GM19438 (cell line): ENCODE measurements around the gene NTRK1.

Source experiments
- ATAC-seq: cut with Tn5 transposase; IDR thresholded peaks from one replicate; pipeline ENCODE4 v1.9.1; 2021; ENCODE audit warnings: low read depth; ENCODE audit not compliant: unreplicated experiment

The NTRK1 gene

DNA sequence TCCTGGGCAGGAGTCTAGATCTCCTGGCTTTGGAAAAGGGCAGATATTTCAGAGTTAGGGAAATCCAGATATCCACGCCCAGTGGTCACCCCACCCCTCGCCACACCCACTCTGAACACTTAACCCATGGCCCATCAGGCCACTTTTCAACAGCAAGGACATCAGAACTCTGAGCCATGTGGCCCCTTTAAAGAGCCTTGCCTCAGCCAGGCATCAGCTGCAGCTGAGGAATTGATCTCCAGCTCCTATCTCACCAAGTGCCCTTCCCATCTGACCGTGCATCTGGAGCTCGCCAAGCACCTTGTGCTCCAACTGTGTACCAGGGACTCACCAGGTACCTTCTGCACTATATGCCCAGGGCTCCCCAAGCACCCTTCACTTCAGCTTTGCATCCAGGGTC, 23.8 kb upstream of the NTRK1 start:
- no peak for ATAC-seq

DNA sequence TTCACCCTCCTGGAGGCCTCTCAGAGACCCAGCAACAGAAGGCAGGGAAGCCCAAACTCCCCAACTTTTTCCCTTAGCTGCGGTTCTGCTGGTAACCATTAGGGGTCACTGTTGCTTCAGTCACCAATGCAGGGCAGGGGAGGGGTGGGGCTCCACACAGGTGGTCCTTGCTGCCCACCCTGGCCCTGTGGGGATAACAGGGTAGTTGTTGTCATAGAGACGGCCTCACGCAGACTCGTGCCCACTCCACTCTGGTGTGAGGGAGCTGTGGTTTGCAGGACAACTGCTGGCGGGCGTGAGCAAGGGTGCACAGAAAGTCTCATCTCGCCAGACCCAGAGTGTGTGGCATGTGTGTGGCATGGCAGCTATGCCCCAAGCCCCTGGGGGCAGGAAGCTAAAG, 21.7 kb upstream of the NTRK1 start:
- no peak for ATAC-seq

DNA sequence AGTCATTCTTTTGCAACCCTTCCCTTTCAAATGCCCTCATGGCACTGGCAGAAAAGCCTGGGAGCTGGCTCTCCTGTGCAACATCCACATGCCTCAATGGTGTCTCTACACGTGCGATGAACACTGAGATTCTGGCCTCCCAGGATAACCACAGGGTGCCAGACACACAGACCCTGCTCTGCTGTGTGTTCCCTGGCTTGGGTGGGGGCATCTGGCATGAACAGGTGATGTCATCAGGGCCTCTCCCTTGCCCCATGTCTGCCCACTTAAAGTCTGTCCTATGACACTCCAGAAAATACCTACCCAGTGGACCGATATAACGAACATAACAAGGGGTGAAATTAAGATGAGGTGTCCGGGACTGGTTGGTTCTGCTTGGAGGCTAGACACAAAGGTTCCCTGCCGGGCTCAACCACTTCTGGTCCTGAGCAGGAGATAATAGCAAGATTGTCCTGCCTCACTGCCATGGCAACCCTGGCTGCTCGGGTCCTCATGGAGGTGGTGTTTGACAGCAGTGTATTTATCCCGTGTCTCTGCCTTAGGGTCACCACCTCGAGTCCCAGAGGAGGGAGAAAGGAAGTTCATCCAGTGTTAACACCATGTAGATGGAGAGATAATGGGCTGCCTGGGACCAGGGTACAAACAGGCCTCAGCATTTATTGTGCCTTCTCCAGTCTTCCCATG, 21.1 kb upstream of the NTRK1 start:
- no peak for ATAC-seq

DNA sequence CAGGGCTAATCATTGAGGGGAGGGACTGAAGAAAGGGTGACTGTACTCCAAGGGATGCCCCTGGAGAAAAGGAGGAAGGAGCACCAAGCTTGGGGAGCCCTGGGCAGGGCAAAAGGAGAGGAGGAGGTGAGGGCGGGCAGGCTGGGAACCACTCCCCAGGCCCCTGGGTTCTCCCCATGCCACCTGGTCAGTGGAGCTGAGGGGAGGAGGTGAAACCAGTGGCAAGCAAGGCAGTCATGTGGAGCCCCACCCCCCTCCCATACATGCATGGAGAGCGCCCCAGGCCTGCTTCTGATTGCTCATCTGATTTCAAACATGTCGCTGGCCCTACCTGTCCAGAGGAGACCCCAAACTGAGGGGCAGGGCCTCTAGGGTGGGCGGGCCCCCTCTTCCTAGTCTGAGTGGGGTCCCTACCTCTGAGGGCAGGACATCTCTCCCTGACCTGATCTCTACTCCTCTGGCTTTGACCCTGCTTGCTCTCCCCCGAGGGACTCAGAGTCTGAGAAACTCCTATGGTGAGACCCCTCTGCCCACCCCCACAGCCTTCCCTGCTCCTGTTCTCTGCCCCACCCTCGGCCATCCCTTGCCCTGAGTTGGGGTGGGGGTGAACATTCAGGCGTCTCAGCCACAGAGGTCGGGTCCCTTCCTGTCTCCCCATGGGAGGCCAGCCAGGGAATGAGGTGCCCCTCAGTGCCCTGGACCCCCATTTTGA, 20.3 kb upstream of the NTRK1 start:
- ATAC-seq, result no peak

DNA sequence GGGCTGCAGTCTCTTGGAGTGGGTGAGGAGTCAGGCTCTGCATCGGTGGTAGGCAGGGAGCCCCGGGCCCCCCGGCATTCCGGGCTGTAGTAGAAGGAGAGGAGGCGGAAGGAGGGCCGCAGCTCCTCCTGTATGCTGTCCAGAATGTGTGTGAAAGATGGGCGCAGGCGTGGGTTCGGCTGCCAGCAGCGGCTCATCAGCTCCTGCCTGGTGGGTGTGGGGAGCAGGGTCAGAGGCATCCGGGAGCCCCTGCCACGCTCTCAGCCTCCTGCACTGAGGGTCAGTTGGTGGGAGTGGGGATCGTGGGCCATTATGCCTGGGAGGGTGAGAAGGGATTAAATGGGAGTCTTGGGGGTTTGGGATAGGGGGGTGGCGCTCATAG, 19.8 kb upstream of the NTRK1 start:
- no peak for ATAC-seq

DNA sequence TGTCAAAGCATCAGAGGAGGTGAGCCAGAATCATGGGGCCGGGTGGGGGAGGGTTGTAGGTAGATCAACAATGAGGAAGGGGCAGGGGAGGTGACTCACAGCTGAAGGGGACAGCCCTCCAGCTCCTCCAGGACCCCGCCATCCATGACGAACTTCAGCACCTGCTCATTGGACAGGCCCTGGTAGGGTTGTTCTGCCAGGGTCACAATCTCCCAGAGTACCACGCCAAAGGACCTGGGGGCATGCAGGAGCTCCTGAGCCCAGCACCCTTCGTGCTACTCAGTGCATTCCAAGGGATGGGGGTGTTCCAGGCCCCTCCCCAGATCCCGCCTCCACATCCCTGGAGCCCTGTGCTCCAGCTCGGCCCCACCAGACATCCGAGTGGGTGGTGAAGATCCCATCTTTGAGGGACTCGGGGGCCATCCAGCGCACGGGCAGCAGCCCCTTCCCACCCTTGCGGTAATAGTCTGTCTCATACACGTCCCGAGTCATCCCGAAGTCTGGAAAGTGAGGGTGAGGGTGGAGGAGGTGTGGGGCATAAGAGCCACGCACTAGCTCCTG, 19.3 kb upstream of the NTRK1 start:
- ATAC-seq, result no peak

DNA sequence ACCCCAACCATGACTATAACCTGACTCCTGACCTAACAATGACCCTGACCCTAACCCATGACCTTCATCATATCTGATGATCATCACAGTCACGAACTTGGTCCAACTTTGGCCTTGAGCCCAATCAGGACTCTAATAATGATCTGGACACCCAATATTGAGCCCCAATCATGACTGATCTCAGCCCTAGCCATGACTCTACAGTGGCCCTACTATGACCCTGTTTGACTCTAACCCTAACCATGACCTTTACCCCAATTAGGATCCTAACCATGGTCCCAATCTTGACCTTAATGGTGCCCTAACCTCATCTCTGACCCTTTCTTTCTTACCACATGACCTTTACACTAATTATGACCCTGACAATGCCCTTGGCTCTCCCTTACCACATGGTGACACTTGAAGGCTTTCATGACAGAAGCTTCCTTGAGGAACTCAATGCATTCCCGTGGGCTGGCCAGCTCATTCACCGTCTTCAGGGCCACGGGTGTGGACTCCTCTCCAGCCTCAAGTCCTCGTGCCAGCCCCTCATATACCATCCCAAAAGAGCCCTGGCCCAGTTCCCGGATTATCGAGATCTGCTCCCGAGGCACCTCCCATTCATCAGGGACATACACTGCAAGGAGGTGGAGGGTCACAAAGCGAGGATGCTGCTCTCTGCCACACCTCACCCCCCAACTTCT, 17.9 kb upstream of the NTRK1 start:
- ATAC-seq, result no peak

DNA sequence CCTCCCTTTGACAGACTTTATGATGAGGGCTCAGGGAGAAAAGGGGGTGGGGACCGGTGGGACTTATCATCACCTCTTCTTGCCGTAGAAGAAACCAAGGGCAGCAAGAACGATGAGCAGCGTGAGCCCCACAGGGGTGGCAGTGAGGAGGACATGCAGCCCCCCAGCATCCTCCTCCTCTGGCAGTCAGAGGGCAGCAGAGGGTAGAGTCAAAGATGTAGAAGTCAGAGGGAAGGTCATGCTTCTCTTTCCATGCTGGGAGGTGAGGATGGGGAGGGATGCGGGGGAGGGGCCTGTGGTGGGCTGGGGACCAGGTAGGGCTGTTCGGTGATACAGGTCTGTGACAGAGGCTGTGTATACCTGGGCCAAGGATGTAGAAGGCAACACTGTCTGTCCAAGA, 16.6 kb upstream of the NTRK1 start:
- ATAC-seq, result no peak

DNA sequence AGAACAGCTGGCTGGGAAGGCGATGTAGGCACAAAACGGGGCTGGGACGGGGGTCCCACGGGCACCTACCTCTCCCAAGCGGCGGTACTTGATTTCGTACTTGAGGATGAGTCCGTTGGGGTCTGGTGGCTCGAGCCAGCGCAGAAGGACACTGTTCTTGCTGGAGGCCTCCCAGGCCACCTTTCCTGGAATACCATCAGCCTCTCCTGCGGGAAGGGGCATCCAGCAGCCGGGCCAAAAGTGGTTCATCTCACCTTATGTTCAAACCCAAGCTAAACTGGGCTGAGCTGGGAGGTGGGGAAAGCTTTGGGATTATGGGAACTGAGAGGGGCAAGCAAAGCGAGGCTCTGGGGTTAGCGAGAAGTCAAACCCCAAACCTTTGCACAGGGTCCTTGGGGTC, 16.0 kb upstream of the NTRK1 start:
- no peak for ATAC-seq

DNA sequence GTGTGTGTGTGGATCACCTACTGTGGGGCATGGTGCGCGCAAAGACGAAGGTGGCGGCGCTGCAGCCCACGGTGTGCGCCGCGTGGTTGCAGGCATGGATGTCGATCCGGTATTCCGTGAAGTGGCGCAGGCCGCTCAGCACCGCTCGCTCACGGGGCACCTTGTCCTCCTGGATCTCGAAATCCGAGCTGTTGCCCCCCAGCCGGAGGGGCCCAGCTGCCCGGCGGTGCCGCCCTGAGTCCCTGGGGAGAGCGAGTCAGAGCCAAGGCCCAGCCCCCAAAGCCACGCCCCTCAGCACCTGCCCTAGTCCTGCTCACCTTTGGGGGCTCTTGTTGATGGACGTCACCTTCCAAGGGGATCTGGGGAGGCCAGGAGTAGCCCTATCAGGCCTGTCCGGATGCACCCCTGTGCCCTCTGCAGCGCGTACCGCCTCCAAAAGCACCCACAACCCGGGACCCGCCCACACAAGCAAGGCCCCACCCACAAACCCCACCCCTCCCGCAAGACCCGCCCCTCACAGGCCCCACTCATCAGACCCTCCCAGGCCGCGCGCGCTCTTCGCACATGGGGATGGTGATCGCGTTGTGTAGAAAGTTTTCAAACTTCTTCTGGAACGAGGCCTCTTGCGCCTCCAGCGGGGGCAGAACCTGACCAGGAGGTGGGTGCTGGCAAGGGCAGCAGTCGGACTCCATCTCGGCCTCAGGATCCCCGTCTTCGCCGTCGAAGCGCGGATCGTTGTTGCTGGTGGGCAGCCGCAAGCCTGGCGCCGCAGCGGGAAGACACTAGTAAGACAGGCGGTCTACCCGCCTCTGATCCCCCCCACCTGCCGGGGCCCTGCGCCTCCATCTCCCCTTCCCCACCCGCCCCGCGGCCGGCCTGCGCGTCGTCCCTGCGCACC, 15.4 kb upstream of the NTRK1 start:
- no peak for ATAC-seq

DNA sequence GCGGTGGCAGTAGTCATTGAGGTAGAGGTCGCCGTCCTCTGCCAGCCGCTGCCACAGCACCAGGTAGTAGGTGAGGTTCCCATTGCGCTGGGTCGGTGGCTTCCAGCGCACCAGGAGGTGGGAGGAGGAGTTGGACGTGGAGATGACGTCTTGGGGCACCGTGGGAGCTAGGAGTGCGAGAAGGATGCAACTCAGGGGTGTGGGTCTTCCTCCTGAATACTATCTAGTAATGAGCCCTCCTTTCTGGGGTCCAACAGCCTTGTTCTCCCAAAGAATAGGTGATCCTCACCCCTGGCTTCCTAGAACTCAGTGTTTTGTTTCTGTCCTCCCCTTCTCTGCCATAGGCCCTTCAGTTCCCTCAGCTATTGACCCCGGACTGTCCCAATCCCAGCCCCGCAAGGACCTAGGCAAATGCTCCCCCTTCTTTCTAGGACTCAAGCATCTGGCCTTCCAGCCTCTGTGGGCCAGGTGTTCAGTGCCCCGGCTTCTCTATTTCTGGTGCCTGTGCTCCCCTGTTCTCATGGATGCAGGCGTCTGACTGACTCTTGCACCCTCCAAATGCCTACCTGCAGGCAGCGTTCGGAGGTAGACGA, 14.6 kb upstream of the NTRK1 start:
- ATAC-seq, result no peak

DNA sequence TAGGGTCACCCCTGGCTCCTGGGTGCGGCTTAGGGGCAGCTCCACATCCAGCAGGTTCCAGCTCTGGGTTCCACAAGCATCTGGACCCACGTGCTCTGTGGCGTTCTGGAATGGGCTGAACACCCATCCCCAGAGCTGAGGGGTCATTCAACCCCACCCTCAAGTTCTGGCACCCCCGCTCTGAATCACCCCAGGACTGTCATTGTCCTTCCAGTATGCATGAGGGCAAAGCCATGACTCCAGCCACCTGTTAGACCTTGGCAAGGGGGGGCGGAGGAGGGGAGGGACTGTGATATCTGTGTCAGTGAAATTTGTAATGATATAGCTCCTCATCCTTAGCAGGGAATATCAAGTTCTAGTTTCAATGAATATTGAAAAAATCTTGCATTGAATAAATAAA, 14.0 kb upstream of the NTRK1 start:
- ATAC-seq, result no peak

DNA sequence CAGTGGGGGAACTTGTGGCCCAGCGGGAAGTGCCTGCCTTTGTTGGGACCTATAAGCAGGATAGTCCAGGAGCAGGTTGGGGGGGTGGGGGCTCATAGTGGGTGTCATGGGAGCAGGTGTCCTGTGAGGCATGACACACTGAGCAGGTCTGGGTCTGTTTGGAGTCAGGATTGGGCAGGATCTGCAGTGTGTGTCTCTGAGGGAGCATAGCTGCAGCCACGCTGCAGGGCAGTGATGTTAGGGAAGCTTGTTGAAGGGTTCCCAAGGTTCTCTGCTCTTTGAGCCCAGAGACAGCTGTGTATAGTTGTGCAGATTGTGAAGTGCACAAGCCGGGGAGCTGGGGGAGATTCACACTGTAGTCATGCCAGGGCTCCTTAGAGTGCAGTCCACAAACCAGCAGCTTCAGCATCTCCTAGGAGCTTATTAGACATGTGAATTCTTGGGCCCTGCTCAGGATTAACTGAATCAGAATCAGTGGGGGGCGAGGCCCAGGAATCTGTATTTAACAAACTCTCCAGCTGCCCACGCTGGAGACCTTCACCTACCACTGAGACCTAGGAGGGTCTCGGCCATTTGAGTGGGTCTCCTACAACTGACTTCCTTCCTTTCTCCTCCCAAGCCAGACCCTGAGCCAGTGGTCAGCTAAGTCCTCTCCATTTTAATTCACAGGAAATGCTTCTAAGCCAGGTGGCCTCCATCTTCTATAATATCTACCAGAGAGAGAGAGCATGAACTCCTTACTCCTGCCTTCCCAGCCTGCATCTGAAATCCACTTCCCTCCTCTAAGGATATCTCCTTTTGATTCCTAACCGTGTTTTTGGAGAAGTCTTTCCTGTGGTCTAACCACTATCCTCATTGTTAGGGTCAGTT, 12.8 kb upstream of the NTRK1 start:
- ATAC-seq, result no peak

DNA sequence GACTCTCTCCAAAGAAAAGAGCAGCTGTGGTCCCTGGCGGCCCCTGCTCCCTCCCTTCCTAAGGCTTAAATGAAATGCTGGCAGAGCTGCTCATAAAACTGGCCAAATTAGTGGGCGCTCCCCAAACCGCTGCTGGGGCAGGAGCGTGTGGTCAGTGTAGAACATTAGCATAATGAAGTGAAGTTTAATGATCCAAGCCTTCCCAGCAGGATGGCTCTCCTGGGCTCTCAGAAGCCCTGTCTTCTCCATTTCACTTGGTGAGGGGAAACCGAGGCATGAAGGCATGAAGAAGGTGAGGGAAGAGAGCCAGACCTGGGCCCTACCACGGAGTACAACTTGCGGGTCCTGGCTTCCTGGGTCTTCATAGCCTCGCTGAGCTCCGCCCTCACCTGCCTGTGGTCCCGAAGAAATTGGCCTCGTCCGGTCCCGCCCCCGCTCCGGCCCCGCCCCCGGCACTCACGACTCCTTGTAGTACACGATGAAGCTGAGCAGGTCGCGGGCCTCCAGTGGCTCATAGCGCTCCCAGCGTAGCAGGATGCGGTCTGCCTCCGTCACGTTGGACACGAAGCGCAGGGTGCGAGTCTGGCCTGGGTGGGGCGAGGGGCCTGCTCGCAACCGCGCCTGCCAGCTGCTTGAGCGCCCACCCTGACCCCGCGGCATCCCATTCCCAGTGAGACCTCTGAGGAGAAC, 12.1 kb upstream of the NTRK1 start:
- no peak for ATAC-seq

DNA sequence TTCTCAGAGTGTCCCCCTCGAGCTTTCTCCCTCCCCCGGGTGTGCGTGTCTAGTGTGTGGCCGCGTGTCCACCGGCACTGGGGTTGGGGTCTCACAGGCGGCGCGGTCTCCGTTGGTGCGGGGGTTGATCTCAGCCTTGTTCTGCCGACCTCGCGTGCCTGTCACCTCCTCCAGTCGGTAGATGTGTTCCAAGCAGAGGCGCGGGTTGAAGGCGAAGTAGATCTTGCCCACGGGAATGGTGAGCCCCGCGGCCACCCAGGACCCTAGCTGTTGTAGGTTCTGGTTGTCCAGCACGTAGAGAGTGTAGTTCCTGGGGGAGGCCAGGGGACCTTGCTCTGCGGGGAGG, 11.5 kb upstream of the NTRK1 start:
- ATAC-seq, result no peak

DNA sequence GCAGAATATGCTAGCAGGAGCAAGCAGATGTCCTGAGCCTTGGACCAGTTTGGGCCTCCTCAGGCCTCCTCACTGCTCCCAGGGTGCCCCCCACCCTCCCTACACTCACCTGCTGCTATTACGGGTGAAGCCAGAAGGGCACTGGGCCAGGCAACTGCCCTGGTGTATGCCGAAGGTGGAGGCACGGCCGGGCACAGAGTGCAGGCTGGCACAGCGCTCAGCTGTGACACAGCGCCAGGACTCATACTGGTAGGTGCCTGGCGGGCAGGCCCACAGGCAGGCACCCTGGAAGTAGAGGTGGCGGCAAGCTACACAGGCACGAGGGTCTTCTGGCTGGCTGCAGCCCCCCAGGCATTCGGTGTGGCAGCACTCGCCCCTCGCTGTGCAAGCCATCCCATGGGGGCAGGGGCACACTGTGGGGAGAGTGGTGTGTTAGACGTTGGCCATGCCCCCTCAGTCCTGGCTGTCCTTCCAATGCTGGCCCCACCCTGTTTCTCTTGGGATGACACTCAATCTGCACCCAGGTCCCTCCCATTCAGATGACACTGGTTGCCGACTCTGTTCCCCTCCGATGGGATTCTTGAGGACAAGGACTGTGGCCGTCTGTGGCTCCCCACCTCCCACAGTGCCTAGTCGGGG, 8.8 kb upstream of the NTRK1 start:
- no peak for ATAC-seq

DNA sequence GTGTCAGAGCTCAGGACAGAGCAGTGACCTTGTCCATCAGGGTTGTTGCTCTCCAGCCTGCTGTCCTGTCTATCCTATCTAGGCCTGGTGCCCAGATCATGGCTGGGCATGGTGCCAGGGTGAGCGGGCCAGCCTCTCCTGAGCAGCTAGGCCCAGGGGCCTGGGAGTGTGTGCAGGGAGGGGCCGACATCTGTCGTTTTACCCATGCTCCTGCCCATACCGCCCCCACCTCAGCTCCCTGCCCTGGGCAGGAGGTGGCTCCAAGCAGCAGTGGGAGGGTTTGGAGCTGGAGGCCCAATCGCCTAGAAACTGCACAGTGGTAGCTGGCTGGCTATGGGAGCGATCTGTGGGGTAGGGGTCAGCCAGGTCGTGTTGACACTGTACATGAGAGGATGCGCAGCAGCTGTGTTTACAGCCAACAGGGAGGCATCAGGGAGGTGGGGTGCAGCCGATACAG, 8.2 kb upstream of the NTRK1 start:
- no peak for ATAC-seq

DNA sequence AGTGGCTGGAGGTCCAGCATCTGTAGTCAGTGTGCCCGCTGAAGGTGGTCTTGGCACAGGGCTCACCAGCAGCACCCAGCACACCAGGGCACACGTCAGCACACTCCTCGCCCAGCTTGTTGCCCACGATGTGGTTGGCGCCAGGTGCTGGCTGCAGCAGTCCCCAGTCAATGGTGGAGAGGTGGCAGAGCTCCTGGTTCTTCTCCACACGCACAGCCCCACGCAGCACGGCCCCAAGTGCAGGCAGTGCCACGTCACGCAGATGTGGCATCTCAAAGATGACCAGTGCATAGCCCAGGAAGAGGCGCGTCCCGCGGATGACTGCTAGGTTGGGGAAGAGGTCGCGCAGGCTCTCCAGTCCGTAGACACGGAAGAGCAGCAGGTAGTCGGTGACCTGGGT, 6.9 kb upstream of the NTRK1 start:
- no peak for ATAC-seq
